Measurements from ENCODE around the gene OTX1. TPM values are rescaled to one million over a fixed set of nuclear protein-coding genes. Genes with fewer than 3 reads are reported as not detected.

The OTX1 gene
- total RNA-seq, 1 experiment from 2014 or later = 13.1 TPM

DNA sequence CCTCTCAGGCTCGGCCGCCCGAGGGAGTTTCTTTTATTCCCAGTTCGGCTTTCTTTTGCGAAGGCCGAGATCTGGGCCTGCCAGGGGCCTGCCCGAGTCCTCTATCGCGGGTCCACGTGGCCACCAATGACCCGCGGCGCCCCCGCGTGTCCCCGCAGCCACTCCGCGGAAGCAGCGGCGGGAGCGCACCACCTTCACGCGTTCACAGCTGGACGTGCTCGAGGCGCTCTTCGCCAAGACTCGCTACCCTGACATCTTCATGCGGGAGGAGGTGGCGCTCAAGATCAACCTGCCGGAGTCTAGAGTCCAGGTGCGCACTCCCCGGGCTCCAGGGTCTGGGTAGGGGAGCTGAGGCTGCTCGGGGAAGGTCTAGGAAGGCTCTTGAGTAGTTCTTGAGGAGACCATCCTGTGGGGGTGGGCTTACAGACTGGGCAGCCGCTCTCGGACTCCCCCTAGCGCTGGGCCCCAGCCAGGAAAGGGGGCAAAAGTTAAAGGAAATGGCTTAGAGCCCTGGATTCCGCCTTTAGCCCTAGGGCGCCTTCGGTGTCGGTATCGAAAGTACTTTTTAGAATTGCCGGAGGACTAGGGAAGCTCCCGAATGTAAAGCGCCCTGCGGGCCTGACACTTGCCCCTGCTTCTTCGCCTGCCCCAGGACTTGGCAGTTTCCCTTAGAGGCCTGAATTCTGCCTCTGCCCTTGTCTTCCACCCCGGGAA lies 3.4 kb downstream of the OTX1 start:
- H3K27ac ChIP-seq (ENCODE audit: low read depth, low read length) = no peak overlapping the region
- intact Hi-C loops (cut with micrococcal nuclease) = no loop called here
- H2AFZ ChIP-seq (ENCODE audit: low read depth, low read length, poor library complexity, severe bottlenecking) = no peak overlapping the region
- TF ChIP-seq ZFX (IDR thresholded peaks at IDR 0.05) (no peak), SP1 (IDR thresholded peaks at IDR 0.05; ENCODE audit: low read depth) (no peak), SIN3A (IDR thresholded peaks at IDR 0.05; ENCODE audit: low read depth) (no peak), ZBTB33 (IDR thresholded peaks at IDR 0.05; ENCODE audit: extremely low read depth, insufficient replicate concordance, low read length) (no peak), ZNF274 (IDR thresholded peaks at IDR 0.05; ENCODE audit: low read depth, low read length) (no peak), ELF1 (IDR thresholded peaks at IDR 0.05; ENCODE audit: borderline replicate concordance, low read depth) (no peak), YY1 (IDR thresholded peaks at IDR 0.05; ENCODE audit: extremely low read depth, insufficient replicate concordance, low read depth, low read length) (no peak), EGR1 (IDR thresholded peaks at IDR 0.05; ENCODE audit: low read depth) (no peak), CEBPB (IDR thresholded peaks at IDR 0.05; ENCODE audit: low read depth) (no peak), JUND (IDR thresholded peaks at IDR 0.05) (no peak), FOSL1 (IDR thresholded peaks at IDR 0.05; ENCODE audit: low read depth) (no peak), POLR2AphosphoS5 (IDR thresholded peaks at IDR 0.05; ENCODE audit: low read depth, low read length) (no peak), EZH2 (IDR thresholded peaks at IDR 0.05) (no peak), EZH2phosphoT487 (IDR thresholded peaks at IDR 0.05; ENCODE audit: borderline replicate concordance) (no peak), POLR2A (IDR thresholded peaks at IDR 0.05; ENCODE audit: borderline replicate concordance, extremely low read depth, insufficient read depth, insufficient read length) (no peak), SRF (IDR thresholded peaks at IDR 0.05; ENCODE audit: low read depth) (no peak), TCF7L2 (IDR thresholded peaks at IDR 0.05; ENCODE audit: borderline replicate concordance, extremely low read depth, insufficient read depth, insufficient read length) (no peak)
- TF ChIP-seq, protein P1, sequence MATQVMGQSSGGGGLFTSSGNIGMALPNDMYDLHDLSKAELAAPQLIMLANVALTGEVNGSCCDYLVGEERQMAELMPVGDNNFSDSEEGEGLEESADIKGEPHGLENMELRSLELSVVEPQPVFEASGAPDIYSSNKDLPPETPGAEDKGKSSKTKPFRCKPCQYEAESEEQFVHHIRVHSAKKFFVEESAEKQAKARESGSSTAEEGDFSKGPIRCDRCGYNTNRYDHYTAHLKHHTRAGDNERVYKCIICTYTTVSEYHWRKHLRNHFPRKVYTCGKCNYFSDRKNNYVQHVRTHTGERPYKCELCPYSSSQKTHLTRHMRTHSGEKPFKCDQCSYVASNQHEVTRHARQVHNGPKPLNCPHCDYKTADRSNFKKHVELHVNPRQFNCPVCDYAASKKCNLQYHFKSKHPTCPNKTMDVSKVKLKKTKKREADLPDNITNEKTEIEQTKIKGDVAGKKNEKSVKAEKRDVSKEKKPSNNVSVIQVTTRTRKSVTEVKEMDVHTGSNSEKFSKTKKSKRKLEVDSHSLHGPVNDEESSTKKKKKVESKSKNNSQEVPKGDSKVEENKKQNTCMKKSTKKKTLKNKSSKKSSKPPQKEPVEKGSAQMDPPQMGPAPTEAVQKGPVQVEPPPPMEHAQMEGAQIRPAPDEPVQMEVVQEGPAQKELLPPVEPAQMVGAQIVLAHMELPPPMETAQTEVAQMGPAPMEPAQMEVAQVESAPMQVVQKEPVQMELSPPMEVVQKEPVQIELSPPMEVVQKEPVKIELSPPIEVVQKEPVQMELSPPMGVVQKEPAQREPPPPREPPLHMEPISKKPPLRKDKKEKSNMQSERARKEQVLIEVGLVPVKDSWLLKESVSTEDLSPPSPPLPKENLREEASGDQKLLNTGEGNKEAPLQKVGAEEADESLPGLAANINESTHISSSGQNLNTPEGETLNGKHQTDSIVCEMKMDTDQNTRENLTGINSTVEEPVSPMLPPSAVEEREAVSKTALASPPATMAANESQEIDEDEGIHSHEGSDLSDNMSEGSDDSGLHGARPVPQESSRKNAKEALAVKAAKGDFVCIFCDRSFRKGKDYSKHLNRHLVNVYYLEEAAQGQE (IDR thresholded peaks at IDR 0.05; ENCODE audit: low read depth) = no peak
- TF ChIP-seq, protein P2, sequence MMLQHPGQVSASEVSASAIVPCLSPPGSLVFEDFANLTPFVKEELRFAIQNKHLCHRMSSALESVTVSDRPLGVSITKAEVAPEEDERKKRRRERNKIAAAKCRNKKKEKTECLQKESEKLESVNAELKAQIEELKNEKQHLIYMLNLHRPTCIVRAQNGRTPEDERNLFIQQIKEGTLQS (IDR thresholded peaks at IDR 0.05) = no peak
- RAD21 ChIA-PET (ENCODE audit: low non-redundant PET in 1 of 2, low total read pairs in 2 of 2, uncharacterized antibody in 2 of 2, unreplicated experiment in 2 of 2) = no interaction called here
- H3K4me3 ChIP-seq (replicated peaks in 1 of 2; ENCODE audit: low read depth in 1 of 2, low read length in 2 of 2) = no peak overlapping the region
- no peak for ATAC-seq
- POLR2A ChIA-PET = no interaction called here
- H3K4me2 ChIP-seq (ENCODE audit: low read length) = no peak overlapping the region
- H3K79me2 ChIP-seq (ENCODE audit: insufficient read depth, low read length) = peaks cover 13% of the 10 kb centered on the region; the same call in 1 of the 2 replicates
- CTCF ChIA-PET = no interaction called here
- no peaks in the 10 kb centered on the region for H3K9me2 ChIP-seq (ENCODE audit: insufficient read depth)
- no peaks in the 10 kb centered on the region for H3K9me3 ChIP-seq (ENCODE audit: control insufficient read depth in 1 of 2, insufficient read depth in 1 of 2, low read depth in 1 of 2, low read length in 2 of 2)
- no peak for DNase-seq (ENCODE audit: low read depth, low spot score)
- H3K4me1 ChIP-seq (ENCODE audit: control insufficient read depth in 1 of 2, insufficient read depth in 2 of 2, low read length in 2 of 2) = peaks cover 4 to 17% of the 10 kb centered on the region in 2 experiments; a peak in 2 of 4 replicates
- no peak overlapping the region for H3K9ac ChIP-seq (ENCODE audit: low read length)
- no TSS peak for BruUV-seq (replicated peaks)
- H3K27me3 ChIP-seq (ENCODE audit: insufficient read depth, low read length) = no peaks in the 10 kb centered on the region
- H3K36me3 ChIP-seq (ENCODE audit: control insufficient read depth in 1 of 2, insufficient read depth in 2 of 2, low read length in 2 of 2) = peaks cover 4 to 15% of the 10 kb centered on the region in 2 experiments; a peak in 2 of 4 replicates
- H4K20me1 ChIP-seq (ENCODE audit: insufficient read depth) = no peaks in the 10 kb centered on the region
